ENCODE results near the gene TBX2.

Gene TBX2

GRCh38 chr17:61404663-61404912 is 4.9 kb downstream of the TBX2 start (continued):
- TF ChIP-seq, protein P1, sequence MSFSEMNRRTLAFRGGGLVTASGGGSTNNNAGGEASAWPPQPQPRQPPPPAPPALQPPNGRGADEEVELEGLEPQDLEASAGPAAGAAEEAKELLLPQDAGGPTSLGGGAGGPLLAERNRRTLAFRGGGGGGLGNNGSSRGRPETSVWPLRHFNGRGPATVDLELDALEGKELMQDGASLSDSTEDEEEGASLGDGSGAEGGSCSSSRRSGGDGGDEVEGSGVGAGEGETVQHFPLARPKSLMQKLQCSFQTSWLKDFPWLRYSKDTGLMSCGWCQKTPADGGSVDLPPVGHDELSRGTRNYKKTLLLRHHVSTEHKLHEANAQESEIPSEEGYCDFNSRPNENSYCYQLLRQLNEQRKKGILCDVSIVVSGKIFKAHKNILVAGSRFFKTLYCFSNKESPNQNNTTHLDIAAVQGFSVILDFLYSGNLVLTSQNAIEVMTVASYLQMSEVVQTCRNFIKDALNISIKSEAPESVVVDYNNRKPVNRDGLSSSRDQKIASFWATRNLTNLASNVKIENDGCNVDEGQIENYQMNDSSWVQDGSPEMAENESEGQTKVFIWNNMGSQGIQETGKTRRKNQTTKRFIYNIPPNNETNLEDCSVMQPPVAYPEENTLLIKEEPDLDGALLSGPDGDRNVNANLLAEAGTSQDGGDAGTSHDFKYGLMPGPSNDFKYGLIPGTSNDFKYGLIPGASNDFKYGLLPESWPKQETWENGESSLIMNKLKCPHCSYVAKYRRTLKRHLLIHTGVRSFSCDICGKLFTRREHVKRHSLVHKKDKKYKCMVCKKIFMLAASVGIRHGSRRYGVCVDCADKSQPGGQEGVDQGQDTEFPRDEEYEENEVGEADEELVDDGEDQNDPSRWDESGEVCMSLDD (tag by site-specific recombination; IDR thresholded peaks at IDR 0.05) = no peak
- TF ChIP-seq ZNF768 (tag by site-specific recombination; IDR thresholded peaks at IDR 0.05) (no peak), ZNF549 (tag by site-specific recombination; IDR thresholded peaks at IDR 0.05) (no peak), OSR2 (tag by site-specific recombination; IDR thresholded peaks at IDR 0.05) (no peak)

- ChIA-PET POLR2A (interaction anchor here (0.6 to 0.7 kb wide), 2 partner anchors 99 to 451 kb away, joined by 3 to 5 read pairs; no protein-coding TSS in a partner anchor), CTCF (no interaction called here)
- Histone ChIP-seq H3K9me3 (ENCODE audit: control insufficient read depth, insufficient read depth, low read depth, low read length) (no peaks in the 10 kb centered on the region), H3K27ac (ENCODE audit: extremely low read depth, low read depth, low read length) (no peak overlapping the region), H3K36me3 (ENCODE audit: control insufficient read depth in 2 of 2, insufficient read depth in 1 of 2, low read length in 2 of 2) (peaks cover 5 to 74% of the 10 kb centered on the region in 2 experiments; a peak in 2 of 3 replicates), H3K4me1 (ENCODE audit: control insufficient read depth, insufficient read depth, low read length) (0 out of 2 replicates have a peak, but pooled peaks cover 3% of the 10 kb centered on the region), H3K4me3 (ENCODE audit: low read depth, low read length) (no peak overlapping the region)
- TF ChIP-seq PRDM2 (tag by site-specific recombination; IDR thresholded peaks at IDR 0.05; ENCODE audit: borderline replicate concordance) (no peak), ZNF155 (tag by site-specific recombination; IDR thresholded peaks at IDR 0.05) (no peak), ZNF335 (tag by site-specific recombination; conservative IDR thresholded peaks at IDR 0.05) (no peak), RBAK (tag by site-specific recombination; IDR thresholded peaks at IDR 0.05) (no peak), ZNF561 (tag by site-specific recombination; IDR thresholded peaks at IDR 0.05; ENCODE audit: borderline replicate concordance) (no peak), KLF1 (tag by site-specific recombination; IDR thresholded peaks at IDR 0.05) (no peak), MEIS1 (CRISPR knock-in tag; IDR thresholded peaks at IDR 0.05; ENCODE audit: borderline replicate concordance) (no peak), ZNF692 (tag by site-specific recombination; IDR thresholded peaks at IDR 0.05) (no peak), ZNF600 (tag by site-specific recombination; IDR thresholded peaks at IDR 0.05) (no peak), GLI2 (tag by site-specific recombination; IDR thresholded peaks at IDR 0.05; ENCODE audit: borderline replicate concordance, low read depth) (no peak), ZNF292 (tag by site-specific recombination; IDR thresholded peaks at IDR 0.05; ENCODE audit: borderline replicate concordance, low read depth) (no peak), ZNF48 (tag by site-specific recombination; IDR thresholded peaks at IDR 0.05) (no peak), ZNF670 (tag by site-specific recombination; IDR thresholded peaks at IDR 0.05; ENCODE audit: low read depth) (no peak)
- TF ChIP-seq, protein P2, sequence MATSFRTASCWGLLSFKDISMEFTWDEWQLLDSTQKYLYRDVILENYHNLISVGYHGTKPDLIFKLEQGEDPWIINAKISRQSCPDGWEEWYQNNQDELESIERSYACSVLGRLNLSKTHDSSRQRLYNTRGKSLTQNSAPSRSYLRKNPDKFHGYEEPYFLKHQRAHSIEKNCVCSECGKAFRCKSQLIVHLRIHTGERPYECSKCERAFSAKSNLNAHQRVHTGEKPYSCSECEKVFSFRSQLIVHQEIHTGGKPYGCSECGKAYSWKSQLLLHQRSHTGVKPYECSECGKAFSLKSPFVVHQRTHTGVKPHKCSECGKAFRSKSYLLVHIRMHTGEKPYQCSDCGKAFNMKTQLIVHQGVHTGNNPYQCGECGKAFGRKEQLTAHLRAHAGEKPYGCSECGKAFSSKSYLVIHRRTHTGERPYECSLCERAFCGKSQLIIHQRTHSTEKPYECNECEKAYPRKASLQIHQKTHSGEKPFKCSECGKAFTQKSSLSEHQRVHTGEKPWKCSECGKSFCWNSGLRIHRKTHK (tag by site-specific recombination; IDR thresholded peaks at IDR 0.05) = no peak
Measured at GRCh38 chr17:61404913-61405685, 5.5 kb downstream of the TBX2 start.
